ENCODE data around the gene ITPK1. TPM values are rescaled to one million over a fixed set of nuclear protein-coding genes. Genes with fewer than 3 reads are reported as not detected.

Gene ITPK1
- total RNA-seq, 1 experiment from 2014 or later: 38.5 TPM

DNA sequence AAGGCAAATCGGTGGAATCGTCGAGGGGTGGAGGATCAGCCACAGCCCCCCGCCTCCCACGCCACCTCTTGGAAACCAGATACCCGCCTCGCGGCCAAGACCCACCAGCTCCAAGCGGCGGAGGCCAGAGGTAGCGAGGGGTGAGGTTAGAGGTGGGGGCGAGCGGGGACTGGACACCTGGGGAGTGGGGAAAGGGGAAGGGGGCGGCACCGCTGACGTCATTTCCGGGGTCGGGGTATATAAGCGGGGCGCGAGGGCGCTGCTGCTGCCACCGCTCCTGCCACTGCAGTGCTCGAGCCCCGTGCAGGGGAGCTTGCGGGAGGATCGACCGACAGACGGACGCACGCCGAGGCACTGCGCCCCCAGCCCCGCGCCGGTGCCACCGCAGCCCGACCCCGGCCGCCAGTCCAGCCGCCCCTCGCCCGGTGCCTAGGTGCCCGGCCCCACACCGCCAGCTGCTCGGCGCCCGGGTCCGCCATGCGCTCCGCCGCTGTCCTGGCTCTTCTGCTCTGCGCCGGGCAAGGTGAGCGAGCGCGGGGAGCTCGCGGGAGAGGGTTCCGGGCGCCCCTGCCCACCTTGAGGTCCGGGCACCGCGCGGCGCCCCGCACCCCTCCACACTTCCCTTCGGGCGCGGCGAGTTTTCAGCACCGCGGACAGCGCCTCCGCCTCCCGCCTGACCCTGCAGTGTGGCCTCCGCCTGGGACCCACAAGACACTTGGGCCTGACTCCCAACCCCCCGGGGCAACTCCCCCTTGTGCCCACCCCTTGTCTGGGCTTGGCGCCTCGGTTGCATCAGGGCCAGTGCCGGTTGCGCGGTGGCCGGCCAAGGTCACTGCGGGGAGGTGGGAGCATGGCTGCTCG lies 192.6 kb downstream of the ITPK1 start, which contains the start of gene CHGA:
Gene CHGA, plus strand, starts transcription at position 268 of the 861 bp plus-strand sequence. Its CDS starts 210 bp downstream, at position 478.
- Histone ChIP-seq H3K9me3 (ENCODE audit: low read depth, low read length, poor library complexity, severe bottlenecking) (no peaks in the 10 kb centered on the region), H3K27ac (ENCODE audit: low read depth, low read length, poor library complexity, severe bottlenecking) (no peak within 1 kb of the TSS), H3K36me3 (ENCODE audit: insufficient read depth, low read length, poor library complexity, severe bottlenecking) (no peaks in the 10 kb centered on the region), H3K4me1 (ENCODE audit: insufficient read depth, low read length, poor library complexity, severe bottlenecking) (peaks cover 19% of the 10 kb centered on the region), H3K27me3 (replicated peaks; ENCODE audit: insufficient read depth, low read depth, low read length, poor library complexity) (peaks cover 19% of the 10 kb centered on the region), H3K4me3 (ENCODE audit: low read depth, low read length, poor library complexity, severe bottlenecking) (peak within 1 kb of the TSS; percentile 40)
- POLR2A ChIA-PET (ENCODE audit: low non-redundant PET): interaction anchor here (0.6 kb wide), 1 partner anchor 11 kb away, joined by 3 read pairs; no protein-coding TSS in a partner anchor
- intact Hi-C loops (cut with micrococcal nuclease; ENCODE audit: unreplicated experiment): no loop called here
- DNase-seq (ENCODE audit: low spot score): peak; percentile 65
- TF ChIP-seq, protein P1, sequence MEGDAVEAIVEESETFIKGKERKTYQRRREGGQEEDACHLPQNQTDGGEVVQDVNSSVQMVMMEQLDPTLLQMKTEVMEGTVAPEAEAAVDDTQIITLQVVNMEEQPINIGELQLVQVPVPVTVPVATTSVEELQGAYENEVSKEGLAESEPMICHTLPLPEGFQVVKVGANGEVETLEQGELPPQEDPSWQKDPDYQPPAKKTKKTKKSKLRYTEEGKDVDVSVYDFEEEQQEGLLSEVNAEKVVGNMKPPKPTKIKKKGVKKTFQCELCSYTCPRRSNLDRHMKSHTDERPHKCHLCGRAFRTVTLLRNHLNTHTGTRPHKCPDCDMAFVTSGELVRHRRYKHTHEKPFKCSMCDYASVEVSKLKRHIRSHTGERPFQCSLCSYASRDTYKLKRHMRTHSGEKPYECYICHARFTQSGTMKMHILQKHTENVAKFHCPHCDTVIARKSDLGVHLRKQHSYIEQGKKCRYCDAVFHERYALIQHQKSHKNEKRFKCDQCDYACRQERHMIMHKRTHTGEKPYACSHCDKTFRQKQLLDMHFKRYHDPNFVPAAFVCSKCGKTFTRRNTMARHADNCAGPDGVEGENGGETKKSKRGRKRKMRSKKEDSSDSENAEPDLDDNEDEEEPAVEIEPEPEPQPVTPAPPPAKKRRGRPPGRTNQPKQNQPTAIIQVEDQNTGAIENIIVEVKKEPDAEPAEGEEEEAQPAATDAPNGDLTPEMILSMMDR (conservative IDR thresholded peaks at IDR 0.05; ENCODE audit: low read depth, low read length): no peak
- TF ChIP-seq EZH2 (IDR thresholded peaks at IDR 0.05; ENCODE audit: borderline replicate concordance, low read depth, low read length, poor library complexity, severe bottlenecking): no peak
- no TSS peak for BruUV-seq (replicated peaks)
- CTCF ChIA-PET: no interaction called here

DNA sequence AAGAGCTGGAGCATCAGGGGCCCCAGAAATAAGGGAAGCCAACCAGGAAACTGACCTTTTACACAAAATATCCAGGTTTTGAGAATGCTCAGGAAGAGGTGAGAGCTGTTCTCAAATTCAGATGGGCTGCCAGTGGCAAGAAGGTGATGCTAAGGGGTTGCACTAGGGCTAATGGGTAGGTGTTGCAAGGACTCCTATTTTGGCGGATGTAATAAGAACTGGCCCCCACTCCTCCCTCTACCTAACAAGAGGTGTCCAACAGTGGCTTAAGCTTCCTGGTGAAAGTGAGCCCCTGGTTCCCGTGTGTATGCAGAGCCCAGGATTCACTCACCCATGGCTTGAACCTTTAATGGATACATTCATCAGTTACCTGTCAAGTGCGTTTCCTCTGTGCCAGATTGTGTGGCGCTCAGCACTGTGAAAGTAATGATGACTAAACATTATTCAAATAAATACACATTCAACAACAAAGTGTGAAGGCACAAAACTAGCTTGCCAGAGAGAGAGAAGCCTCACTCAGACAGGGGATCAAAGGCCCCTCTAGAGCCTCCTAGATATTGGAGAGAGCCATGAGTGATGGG lies 193.5 kb downstream of the ITPK1 start:
- H3K4me1 ChIP-seq (ENCODE audit: insufficient read depth, low read length, poor library complexity, severe bottlenecking): peaks cover 19% of the 10 kb centered on the region
- intact Hi-C loops (cut with micrococcal nuclease; ENCODE audit: unreplicated experiment): no loop called here
- peaks cover 19% of the 10 kb centered on the region for H3K27me3 ChIP-seq (replicated peaks; ENCODE audit: insufficient read depth, low read depth, low read length, poor library complexity)
- no peaks in the 10 kb centered on the region for H3K9me3 ChIP-seq (ENCODE audit: low read depth, low read length, poor library complexity, severe bottlenecking)
- peak overlapping the region; percentile 40 for H3K4me3 ChIP-seq (ENCODE audit: low read depth, low read length, poor library complexity, severe bottlenecking)
- no peaks in the 10 kb centered on the region for H3K36me3 ChIP-seq (ENCODE audit: insufficient read depth, low read length, poor library complexity, severe bottlenecking)
- BruUV-seq (replicated peaks): no TSS peak
- ChIA-PET CTCF (no interaction called here), POLR2A (ENCODE audit: low non-redundant PET) (interaction anchor here (0.6 kb wide), 1 partner anchor 12 kb away, joined by 3 read pairs; no protein-coding TSS in a partner anchor)
- TF ChIP-seq EZH2 (IDR thresholded peaks at IDR 0.05; ENCODE audit: borderline replicate concordance, low read depth, low read length, poor library complexity, severe bottlenecking): no peak
- TF ChIP-seq, protein P1 (conservative IDR thresholded peaks at IDR 0.05; ENCODE audit: low read depth, low read length): no peak
- DNase-seq (ENCODE audit: low spot score): no peak
- no peak overlapping the region for H3K27ac ChIP-seq (ENCODE audit: low read depth, low read length, poor library complexity, severe bottlenecking)

DNA sequence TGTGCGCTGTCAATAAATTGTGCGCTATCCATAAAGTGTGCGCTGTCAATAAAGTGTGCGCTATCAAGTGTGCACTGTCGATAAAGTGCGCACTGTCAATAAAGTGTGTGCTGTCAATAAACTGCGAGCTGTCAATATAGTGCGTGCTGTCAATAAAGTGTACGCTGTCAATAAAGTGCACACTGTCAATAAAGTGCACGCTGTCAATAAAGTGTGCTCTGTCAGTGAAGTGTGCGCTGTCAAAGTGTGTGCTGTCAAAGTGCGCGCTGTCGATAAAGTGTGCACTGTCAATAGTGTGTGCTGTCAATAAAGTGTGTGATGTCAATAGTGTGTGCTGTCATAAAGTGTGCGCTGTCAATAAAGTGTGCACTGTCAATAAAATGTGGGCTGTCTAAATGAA lies 195.7 kb downstream of the ITPK1 start:
- TF ChIP-seq, protein P1 (conservative IDR thresholded peaks at IDR 0.05; ENCODE audit: low read depth, low read length): no peak
- no peak for TF ChIP-seq EZH2 (IDR thresholded peaks at IDR 0.05; ENCODE audit: borderline replicate concordance, low read depth, low read length, poor library complexity, severe bottlenecking)
- ChIA-PET POLR2A (ENCODE audit: low non-redundant PET) (interaction anchor here (0.6 kb wide), 1 partner anchor 511 kb away, joined by 3 read pairs; no protein-coding TSS in a partner anchor), CTCF (no interaction called here)
- intact Hi-C loops (cut with micrococcal nuclease; ENCODE audit: unreplicated experiment): no loop called here
- H3K9me3 ChIP-seq (ENCODE audit: low read depth, low read length, poor library complexity, severe bottlenecking): no peaks in the 10 kb centered on the region
- no peaks in the 10 kb centered on the region for H3K36me3 ChIP-seq (ENCODE audit: insufficient read depth, low read length, poor library complexity, severe bottlenecking)
- no TSS peak for BruUV-seq (replicated peaks)
- H3K4me3 ChIP-seq (ENCODE audit: low read depth, low read length, poor library complexity, severe bottlenecking): no peak overlapping the region
- peaks cover 19% of the 10 kb centered on the region for H3K27me3 ChIP-seq (replicated peaks; ENCODE audit: insufficient read depth, low read depth, low read length, poor library complexity)
- peaks cover 19% of the 10 kb centered on the region for H3K4me1 ChIP-seq (ENCODE audit: insufficient read depth, low read length, poor library complexity, severe bottlenecking)
- DNase-seq (ENCODE audit: low spot score): no peak
- H3K27ac ChIP-seq (ENCODE audit: low read depth, low read length, poor library complexity, severe bottlenecking): no peak overlapping the region

Measured in A673 (cell line).